NT2/D1 (cell line): ENCODE data around the gene ARL6IP5.

Experiments used
- SUZ12 ChIP-seq: IDR thresholded peaks from 2 replicates; pipeline ENCODE4 v1.6.1; 2011; ENCODE audit not compliant: insufficient read length, insufficient read depth; ENCODE audit errors: extremely low read depth
- ZNF274 ChIP-seq: IDR thresholded peaks from 2 replicates; pipeline ENCODE4 v1.6.1; 2011; ENCODE audit warnings: mild to moderate bottlenecking, low read depth, low read length

GRCh38 chr3:69072928-69073327, 11.8 kb upstream of the ARL6IP5 start:
- TF ChIP-seq ZNF274, result no peak
- no peak for TF ChIP-seq SUZ12
